Nephron (organoid): ENCODE data around the gene TMEM164.

ENCODE experiments used
- H3K27ac Mint-ChIP-seq, 3 experiments: 2 replicates each; pipeline ENCODE4 v1.8.0; 2020; ENCODE audit warnings: mixed read lengths in 3 of 3, mild to moderate bottlenecking in 2 of 3, moderate library complexity in 1 of 3
- H3K27me3 Mint-ChIP-seq: 2 replicates; pipeline ENCODE4 v1.8.0; 2021; ENCODE audit warnings: low read depth, mild to moderate bottlenecking, moderate library complexity, mixed read lengths
- H3K36me3 Mint-ChIP-seq: 2 replicates; pipeline ENCODE4 v1.8.0; 2020; ENCODE audit warnings: low read depth, mixed read lengths
- H3K4me1 Mint-ChIP-seq: 2 replicates; pipeline ENCODE4 v1.8.0; 2020; ENCODE audit warnings: mixed read lengths
- H3K4me3 Mint-ChIP-seq, 3 experiments: 2 replicates each; pipeline ENCODE4 v1.8.0; 2020; ENCODE audit warnings: mild to moderate bottlenecking in 3 of 3, mixed read lengths in 3 of 3, moderate library complexity in 2 of 3
- H3K9me3 Mint-ChIP-seq: 2 replicates; pipeline ENCODE4 v1.8.0; 2020; ENCODE audit warnings: mixed read lengths
- TF ChIP-seq, protein P1 (sequence below), 3 experiments: fragments of 200-600 bp; sonication (generic); IDR thresholded peaks; one replicate each; pipeline ENCODE4 v1.5.0; 2021; ENCODE audit warnings: antibody characterized with exemption in 3 of 3; ENCODE audit not compliant: unreplicated experiment in 3 of 3

The TMEM164 gene

DNA sequence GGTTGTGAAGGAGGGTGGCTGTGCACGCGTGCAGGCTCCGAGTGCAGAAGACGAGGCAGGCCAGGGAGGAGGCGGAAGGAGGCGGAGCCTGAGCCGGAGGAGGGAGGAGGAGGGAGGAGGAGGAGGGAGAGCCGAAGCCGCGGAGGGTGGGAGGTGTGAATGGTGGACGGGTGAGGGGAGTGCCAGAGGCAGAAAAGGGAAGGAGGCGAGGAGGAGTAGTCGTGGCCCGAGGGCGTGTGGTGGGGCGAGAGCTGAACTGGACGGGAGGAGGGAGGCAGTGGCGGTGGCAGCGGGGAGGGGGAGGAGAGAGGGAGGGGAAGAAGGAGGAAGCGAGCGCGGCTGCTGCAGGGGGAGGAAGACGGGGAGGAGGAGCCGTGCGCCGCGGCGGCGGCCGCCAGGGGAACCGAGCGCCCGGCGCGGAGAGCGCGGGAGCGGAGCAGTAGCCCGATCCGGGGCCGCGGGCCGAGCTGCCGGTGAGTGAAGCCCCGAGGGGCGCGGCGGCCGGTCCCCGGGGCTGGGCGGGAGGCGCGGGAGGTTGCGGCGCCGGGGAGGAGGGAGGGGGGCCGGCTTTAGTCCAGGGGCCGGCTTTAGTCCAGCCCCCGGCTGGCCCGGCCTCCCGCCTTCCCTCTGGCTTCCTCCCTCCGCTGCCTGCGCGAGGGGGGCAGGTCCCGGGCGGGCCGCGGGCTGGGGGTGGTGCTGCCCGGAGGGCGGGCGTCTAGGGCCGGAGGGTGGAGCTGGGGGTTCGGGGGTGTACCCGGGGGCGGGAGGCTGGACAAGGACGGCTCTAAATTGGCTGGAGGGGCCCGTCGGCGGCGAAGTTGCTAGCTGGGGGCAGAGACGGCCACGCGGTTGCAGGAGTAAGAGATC lies at the start of gene TMEM164:
TSS of gene TMEM164 (plus strand) at position 815 of the 867 bp plus-strand sequence. CDS start 661 bp downstream, outside the sequence.
- TF ChIP-seq, protein P1, sequence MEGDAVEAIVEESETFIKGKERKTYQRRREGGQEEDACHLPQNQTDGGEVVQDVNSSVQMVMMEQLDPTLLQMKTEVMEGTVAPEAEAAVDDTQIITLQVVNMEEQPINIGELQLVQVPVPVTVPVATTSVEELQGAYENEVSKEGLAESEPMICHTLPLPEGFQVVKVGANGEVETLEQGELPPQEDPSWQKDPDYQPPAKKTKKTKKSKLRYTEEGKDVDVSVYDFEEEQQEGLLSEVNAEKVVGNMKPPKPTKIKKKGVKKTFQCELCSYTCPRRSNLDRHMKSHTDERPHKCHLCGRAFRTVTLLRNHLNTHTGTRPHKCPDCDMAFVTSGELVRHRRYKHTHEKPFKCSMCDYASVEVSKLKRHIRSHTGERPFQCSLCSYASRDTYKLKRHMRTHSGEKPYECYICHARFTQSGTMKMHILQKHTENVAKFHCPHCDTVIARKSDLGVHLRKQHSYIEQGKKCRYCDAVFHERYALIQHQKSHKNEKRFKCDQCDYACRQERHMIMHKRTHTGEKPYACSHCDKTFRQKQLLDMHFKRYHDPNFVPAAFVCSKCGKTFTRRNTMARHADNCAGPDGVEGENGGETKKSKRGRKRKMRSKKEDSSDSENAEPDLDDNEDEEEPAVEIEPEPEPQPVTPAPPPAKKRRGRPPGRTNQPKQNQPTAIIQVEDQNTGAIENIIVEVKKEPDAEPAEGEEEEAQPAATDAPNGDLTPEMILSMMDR (IDR thresholded peaks at IDR 0.05; ENCODE audit: unreplicated experiment in 3 of 3): peak; percentile 17 to 30 (median 20)
- peak within 1 kb of the TSS; percentile 92 to 95 (median 94) for H3K4me3 Mint-ChIP-seq
- no peaks in the 10 kb centered on the region for H3K9me3 Mint-ChIP-seq
- peaks cover 57% of the 10 kb centered on the region for H3K4me1 Mint-ChIP-seq
- H3K36me3 Mint-ChIP-seq: peaks cover 12% of the 10 kb centered on the region
- no peaks in the 10 kb centered on the region for H3K27me3 Mint-ChIP-seq
- H3K27ac Mint-ChIP-seq: peak within 1 kb of the TSS; percentile 89 to 97 (median 97)

DNA sequence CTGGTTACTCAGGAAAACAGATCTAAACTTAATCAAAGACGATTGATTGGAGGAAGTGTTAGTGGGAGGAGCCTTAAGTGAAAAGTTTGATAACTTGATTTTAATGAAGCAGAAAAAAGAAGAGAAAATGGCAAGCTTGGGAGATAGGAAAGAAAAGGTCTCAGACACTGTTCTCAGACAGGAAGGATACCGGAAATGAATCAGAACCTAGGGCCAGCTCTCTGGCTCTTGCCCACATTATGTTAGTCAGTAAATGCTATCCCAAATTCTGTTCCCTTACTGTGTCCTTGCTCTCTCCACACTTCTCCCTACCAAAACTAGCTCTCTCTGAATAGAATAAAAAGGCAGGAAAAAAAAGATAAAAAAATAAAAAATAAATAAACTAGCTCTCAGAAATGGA lies 48.6 kb upstream of the TMEM164 start:
- TF ChIP-seq, protein P1 (IDR thresholded peaks at IDR 0.05; ENCODE audit: unreplicated experiment in 3 of 3): no peak
- Mint-ChIP-seq H3K36me3 (no peaks in the 10 kb centered on the region), H3K27ac (no peak overlapping the region), H3K27me3 (no peaks in the 10 kb centered on the region), H3K4me1 (peaks cover 26% of the 10 kb centered on the region), H3K9me3 (no peaks in the 10 kb centered on the region), H3K4me3 (no peak overlapping the region)

DNA sequence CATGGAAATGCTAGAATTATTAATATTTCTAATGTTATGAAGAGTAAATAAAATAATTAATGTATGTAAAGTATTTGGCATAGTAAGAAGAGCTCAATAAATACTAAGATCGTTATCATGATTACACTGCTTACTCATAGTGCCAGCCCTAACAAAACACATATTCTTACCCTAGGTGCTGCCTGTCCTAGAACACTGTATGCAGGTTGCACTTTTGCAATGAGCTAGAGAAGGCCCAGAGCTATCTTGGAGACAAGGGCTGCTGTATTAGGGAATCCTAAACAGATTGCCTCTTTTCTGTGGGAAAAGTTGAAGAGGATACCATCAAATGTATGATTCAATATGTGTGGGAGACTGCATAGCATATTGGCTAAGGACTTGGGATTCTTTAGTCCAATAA lies 48.0 kb upstream of the TMEM164 start:
- H3K4me3 Mint-ChIP-seq: no peak overlapping the region
- peaks cover 26% of the 10 kb centered on the region for H3K4me1 Mint-ChIP-seq

DNA sequence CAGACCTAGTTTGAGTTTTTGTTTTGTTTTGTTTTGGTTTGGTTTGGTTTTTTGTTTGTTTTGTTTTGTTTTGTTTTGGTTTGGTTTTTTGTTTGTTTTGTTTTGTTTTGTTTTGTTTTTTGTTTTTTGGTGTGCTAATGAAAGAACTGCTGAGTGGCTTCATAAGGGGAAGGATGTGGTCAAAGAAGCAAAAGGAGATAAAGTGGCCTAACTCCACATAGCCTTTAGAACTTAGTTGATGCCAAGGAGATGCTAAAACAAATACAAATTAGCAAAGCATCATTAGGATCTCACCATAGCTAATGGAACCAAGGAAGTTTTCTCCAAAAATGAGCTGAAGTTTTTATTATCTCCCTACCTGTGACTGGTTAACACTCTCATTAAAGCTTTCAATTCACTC lies 44.6 kb upstream of the TMEM164 start:
- TF ChIP-seq, protein P1 (IDR thresholded peaks at IDR 0.05; ENCODE audit: unreplicated experiment in 3 of 3): no peak
- Mint-ChIP-seq H3K27me3 (no peaks in the 10 kb centered on the region), H3K4me3 (no peak overlapping the region)

More for the DNA sequence above, 48.0 kb upstream of the TMEM164 start:
- Mint-ChIP-seq H3K27ac (no peak overlapping the region), H3K36me3 (no peaks in the 10 kb centered on the region), H3K27me3 (no peaks in the 10 kb centered on the region), H3K9me3 (no peaks in the 10 kb centered on the region)
- TF ChIP-seq, protein P1 (IDR thresholded peaks at IDR 0.05; ENCODE audit: unreplicated experiment in 3 of 3): no peak

DNA sequence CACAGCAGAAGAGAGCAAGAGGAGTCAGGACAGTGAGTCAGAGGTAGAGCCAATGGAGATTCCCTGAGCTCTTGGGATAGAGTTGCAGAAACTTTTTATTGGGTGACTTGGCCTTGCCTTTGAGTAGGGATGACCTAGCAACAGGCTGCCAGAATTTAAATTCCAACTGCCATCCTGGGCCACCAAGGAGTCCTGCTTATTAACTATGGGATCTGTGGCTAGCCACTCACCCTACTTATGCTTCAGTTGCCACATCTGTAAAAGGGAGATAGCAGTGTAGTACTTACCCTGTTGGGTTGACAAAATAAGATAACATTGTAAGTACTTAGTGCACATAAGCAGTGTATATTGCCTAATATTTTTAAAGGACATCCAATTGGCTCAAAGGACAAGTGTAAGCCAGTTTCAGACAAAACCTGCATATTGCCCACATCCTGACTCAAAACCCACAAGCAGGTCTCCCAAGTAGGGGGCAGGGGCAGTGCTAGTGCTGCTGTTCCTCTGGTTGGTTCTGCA lies 43.5 kb upstream of the TMEM164 start:
- TF ChIP-seq, protein P1 (IDR thresholded peaks at IDR 0.05; ENCODE audit: unreplicated experiment in 3 of 3): no peak
- H3K4me3 Mint-ChIP-seq: no peak overlapping the region

More for the DNA sequence above, 44.6 kb upstream of the TMEM164 start:
- Mint-ChIP-seq H3K9me3 (no peaks in the 10 kb centered on the region), H3K4me1 (peaks cover 12% of the 10 kb centered on the region), H3K27ac (no peak overlapping the region), H3K36me3 (no peaks in the 10 kb centered on the region)

More for the DNA sequence above, 43.5 kb upstream of the TMEM164 start:
- Mint-ChIP-seq H3K27ac (no peak overlapping the region), H3K27me3 (no peaks in the 10 kb centered on the region), H3K4me1 (peaks cover under 1% of the 10 kb centered on the region), H3K36me3 (no peaks in the 10 kb centered on the region), H3K9me3 (no peaks in the 10 kb centered on the region)
